Measurements from ENCODE around the gene CECR2.

Gene CECR2

GRCh38 chr22:17451316-17451715 lies 82.1 kb downstream of the CECR2 start:
- no peak for DNase-seq (ENCODE audit: low read depth in 2 of 2)

DNA sequence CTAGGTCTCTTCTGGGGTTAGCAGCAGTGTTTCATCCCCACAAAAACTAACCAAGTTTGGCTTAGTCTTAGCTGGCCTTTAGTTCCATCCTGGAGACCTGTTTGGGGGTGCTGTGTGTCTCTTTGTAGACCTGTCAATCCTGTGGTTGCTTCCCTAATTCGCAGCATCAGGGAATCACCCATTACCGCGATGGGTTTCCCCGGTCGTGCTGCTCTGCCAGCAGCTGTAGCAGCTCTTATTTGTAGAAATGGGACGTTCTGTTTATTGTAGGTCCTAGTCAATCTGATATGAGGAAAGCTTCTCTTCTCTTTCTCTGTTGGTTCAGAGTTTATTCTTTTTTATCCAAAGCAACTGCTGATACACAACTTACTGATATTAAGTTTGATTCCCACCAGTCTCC lies 91.6 kb downstream of the CECR2 start:
- DNase-seq (ENCODE audit: low read depth in 2 of 2) = no peak

- no peak for DNase-seq (ENCODE audit: low read depth in 2 of 2)
Measured at GRCh38 chr22:17470880-17471500, 101.7 kb downstream of the CECR2 start.

DNA sequence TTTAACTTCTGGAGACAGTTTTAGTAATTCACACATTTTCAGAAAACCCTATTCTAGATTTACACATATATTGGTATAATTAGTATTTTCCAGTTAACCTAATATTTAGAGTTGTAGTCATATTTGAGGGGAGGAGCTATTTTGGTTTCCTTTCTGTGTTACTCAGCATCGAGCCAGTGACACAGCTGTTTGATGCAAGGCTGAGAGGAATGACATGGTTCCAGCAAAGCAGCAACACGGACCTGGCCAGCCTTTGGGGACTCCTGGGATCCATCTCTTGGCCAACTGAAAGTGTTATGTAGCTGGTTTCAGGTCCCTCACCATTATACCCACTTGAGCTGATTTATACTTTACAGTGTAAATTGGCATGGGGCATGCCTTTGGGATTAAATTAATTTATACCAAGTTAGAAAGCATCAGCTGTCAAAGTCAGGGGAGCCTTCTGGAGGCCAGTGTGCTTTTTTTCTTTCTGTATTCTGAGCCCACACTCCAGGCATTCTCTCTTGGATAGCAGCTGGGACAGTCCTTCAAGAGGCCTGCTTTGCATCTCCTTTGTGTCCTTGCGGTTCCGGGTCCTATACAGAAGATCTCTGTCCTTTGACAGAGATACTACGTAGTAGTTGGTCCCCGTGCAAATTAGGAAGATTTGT lies 102.8 kb downstream of the CECR2 start:
- DNase-seq (ENCODE audit: low read depth in 2 of 2) = no peak

- DNase-seq (ENCODE audit: low read depth in 2 of 2) = no peak
Measured at GRCh38 chr22:17472932-17473331, 103.7 kb downstream of the CECR2 start.

GRCh38 chr22:17475318-17476230 lies 106.3 kb downstream of the CECR2 start:
- no peak for DNase-seq (ENCODE audit: low read depth in 2 of 2)

DNA sequence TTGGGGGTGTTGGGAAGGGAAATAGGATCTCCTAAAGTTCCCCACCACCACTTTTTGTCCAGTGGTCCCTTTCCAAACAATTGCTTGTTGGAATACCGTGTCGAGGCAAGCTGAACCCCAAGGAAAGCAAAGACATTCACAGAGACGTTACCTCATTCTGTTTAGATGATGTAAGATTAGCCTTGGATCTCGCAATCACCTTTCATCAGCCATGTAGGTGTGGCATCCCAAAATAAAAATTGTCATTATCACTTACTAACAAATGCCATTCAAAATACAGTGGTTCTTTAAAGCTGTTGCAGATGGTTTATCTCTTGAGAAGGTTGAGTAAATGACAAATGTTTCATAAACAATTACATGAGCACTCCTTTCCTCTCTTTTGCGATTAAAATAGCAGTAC lies 107.6 kb downstream of the CECR2 start:
- DNase-seq (ENCODE audit: low read depth in 2 of 2) = no peak

GRCh38 chr22:17477391-17477833 lies 108.2 kb downstream of the CECR2 start:
- no peak for DNase-seq (ENCODE audit: low read depth in 2 of 2)

DNA sequence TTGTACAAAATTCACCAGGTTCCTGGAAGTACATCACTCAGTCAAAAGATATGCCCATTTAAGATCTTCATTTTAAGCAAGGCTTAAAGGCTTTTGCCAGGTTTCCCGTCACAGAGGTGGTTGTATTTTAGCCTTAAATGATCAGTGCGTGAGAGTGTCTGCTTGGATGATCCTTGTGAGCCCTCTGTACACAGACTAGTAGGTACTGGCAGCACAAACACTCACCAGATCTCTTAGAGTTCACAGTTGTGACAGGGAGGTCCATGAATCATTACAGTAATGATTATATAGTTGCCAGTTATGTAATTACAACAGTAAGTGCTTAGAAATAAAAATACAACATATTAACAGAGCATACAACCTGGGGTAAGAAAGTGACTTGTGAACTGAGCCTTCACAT lies 109.9 kb downstream of the CECR2 start:
- DNase-seq (ENCODE audit: low read depth in 2 of 2) = no peak

GRCh38 chr22:17481424-17481823 lies 112.2 kb downstream of the CECR2 start:
- no peak for DNase-seq (ENCODE audit: low read depth in 2 of 2)

- no peak for DNase-seq (ENCODE audit: low read depth in 2 of 2)
Measured at GRCh38 chr22:17483688-17484372, 114.6 kb downstream of the CECR2 start.

DNA sequence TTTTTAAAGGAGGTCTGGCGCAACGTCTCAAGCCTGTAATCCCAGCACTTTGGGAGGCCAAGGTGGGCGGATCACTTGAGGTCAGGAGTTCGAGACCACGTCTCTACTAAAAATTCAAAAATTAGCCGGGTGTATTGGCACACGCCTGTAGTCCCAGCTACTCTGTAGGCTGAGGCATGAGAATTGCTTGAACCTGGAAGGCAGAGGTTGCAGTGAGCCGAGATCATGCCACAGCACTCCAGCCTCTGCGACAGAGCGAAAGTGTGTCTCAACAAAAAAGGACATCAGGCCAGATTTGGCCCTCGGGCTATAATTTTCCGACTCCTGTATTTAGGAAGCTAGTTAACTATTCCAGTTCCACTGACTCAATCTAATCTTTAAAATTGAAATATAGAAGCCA lies 115.3 kb downstream of the CECR2 start:
- no peak for DNase-seq (ENCODE audit: low read depth in 2 of 2)

GRCh38 chr22:17486313-17486712 lies 117.1 kb downstream of the CECR2 start:
- no peak for DNase-seq (ENCODE audit: low read depth in 2 of 2)

DNA sequence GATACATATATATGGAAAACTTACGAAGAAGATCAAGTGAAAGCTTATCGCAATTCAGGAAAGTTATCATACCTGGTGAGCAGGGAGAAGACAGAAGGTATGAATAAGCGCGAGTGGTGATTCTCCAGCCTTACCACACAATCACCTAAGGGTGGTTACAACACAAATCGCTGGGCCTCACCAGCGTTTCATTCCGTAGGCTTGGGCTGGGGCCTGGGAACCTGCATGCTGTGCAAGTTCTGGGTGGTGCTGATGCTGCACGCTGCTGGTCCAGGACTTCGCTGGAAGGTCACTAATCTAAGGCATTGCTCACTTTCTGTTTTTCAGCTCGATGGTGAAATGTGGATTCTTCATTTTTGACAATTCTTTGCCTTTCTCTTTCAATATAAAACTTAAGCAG lies 117.5 kb downstream of the CECR2 start:
- DNase-seq (ENCODE audit: low read depth in 2 of 2) = no peak

DNA sequence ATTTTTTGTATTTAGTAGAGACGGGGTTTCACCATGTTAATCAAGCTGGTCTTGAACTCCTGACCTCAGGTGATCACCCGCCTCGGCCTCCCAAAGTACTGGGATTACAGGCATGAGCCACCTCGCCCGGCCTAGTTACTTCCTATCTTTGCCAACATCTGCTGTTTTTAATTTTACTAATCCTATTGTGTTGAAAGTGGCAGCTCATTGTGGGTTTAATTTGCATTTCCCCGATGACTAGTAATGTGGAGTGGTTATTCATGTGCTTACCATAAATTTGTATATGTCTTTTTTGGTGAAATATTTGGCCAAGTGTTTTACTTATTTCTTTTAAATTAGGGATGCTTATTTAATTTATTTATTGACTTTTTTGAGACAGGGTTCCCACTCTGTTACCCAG lies 119.8 kb downstream of the CECR2 start:
- DNase-seq (ENCODE audit: low read depth in 2 of 2) = no peak

- DNase-seq (ENCODE audit: low read depth in 2 of 2) = no peak
Measured at GRCh38 chr22:17491090-17491640, 121.9 kb downstream of the CECR2 start.

DNA sequence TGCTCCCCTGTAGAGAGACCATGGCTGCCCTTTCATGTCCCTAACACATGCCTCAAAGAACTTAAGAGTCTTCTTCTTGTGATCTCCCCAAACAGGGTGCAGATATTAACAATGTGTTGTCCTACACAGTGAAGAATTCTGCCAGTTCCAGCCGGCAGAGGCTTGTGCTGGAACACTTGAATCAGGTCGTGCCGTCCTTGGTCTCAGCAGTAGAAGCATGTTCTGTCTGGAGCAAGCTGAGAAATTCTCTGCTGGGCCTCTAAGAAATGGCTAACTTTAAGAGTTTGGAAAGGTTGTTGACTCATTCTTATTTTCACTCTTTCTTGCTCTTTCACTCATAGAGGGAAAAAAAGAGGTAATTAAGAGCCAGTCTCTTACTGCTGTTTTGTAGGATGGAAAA lies 123.0 kb downstream of the CECR2 start:
- DNase-seq (ENCODE audit: low read depth in 2 of 2) = no peak

GRCh38 chr22:17493419-17493981 lies 124.2 kb downstream of the CECR2 start:
- no peak for DNase-seq (ENCODE audit: low read depth in 2 of 2)

GRCh38 chr22:17496841-17497240 lies 127.6 kb downstream of the CECR2 start:
- no peak for DNase-seq (ENCODE audit: low read depth in 2 of 2)

GRCh38 chr22:17501679-17502285 lies 132.5 kb downstream of the CECR2 start:
- no peak for DNase-seq (ENCODE audit: low read depth in 2 of 2)

- no peak for DNase-seq (ENCODE audit: low read depth in 2 of 2)
Measured at GRCh38 chr22:17508110-17508509, 138.8 kb downstream of the CECR2 start.
